Measurements from ENCODE around the gene ABCE1. TPM values are rescaled to one million over a fixed set of nuclear protein-coding genes. Genes with fewer than 3 reads are reported as not detected.
A peak's percentile ranks its signal among the peaks of the same experiment; 100 is the strongest.

The ABCE1 gene
- total RNA-seq, 2 experiments from 2014 or later = 164 to 186 TPM

DNA sequence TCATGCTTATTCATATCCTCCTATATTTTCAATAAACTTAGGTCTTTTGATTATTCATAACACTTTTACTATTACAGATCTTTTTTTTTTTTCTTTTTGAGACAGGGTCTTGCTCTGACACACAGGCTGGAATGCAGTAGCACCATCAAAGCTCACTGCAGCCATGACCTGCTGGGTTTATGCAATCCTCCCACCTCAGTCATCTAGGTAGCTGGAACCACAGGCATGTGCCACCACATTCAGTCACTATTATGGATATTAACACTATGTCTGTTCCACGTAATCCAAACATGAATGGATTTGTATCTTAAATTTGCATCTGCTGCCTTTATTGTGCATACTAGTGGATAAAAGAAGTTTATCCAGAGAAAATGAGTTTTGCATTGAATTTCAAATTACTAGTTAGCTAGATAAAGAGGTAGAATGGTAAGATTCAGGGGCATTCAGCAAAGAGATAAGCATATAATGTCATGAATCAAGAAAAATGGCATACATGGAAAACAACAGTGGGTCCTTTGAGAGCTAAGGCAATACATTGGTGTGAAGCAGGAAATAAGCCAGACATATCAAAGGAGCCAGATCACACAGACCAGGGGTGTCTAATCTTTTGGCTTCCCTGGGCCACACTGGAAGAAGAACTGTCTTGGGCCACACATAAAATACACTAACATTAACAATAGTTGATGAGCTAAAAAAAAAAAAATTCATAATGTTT, 14.1 kb upstream of the ABCE1 start:
- Mint-ChIP-seq H3K36me3 (ENCODE audit: low read depth) (peaks cover 43% of the 10 kb centered on the region), H3K4me1 (ENCODE audit: low read depth) (peaks cover 15% of the 10 kb centered on the region), H3K9me3 (no peaks in the 10 kb centered on the region), H3K27me3 (no peaks in the 10 kb centered on the region), H3K27ac (no peak overlapping the region), H3K4me3 (no peak overlapping the region)
- ATAC-seq (no peak), DNase-seq (no peak)
- CTCF ChIA-PET = interaction anchor here (0.9 to 1.0 kb wide), 2 partner anchors 9 to 10 kb away, joined by 3 read pairs; no protein-coding TSS in a partner anchor
- intact Hi-C loops (cut with micrococcal nuclease) = no loop called here
- TF ChIP-seq, protein P1, sequence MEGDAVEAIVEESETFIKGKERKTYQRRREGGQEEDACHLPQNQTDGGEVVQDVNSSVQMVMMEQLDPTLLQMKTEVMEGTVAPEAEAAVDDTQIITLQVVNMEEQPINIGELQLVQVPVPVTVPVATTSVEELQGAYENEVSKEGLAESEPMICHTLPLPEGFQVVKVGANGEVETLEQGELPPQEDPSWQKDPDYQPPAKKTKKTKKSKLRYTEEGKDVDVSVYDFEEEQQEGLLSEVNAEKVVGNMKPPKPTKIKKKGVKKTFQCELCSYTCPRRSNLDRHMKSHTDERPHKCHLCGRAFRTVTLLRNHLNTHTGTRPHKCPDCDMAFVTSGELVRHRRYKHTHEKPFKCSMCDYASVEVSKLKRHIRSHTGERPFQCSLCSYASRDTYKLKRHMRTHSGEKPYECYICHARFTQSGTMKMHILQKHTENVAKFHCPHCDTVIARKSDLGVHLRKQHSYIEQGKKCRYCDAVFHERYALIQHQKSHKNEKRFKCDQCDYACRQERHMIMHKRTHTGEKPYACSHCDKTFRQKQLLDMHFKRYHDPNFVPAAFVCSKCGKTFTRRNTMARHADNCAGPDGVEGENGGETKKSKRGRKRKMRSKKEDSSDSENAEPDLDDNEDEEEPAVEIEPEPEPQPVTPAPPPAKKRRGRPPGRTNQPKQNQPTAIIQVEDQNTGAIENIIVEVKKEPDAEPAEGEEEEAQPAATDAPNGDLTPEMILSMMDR (IDR thresholded peaks at IDR 0.05) = no peak
- POLR2A ChIA-PET = no interaction called here

DNA sequence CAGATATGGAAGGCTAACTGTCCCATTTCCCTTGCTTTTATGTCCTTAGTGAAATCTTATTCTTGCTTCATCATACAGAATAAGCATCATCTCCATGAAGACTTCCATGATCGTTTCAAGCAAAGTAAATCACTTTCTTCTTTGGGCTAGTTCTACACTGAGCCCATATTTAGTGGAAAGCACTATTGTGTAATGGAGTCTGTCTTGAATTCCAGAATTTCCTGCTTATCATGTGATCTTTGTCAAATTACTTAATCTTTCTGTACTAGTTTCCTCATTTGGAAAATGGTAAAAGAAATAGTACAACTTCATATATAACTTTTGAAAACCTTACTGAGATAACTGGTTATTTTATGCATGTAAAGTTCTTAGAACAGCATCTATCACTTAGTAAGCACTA, 7.7 kb upstream of the ABCE1 start:
- H3K27ac Mint-ChIP-seq = no peak overlapping the region
- DNase-seq = no peak
- H3K36me3 Mint-ChIP-seq (ENCODE audit: low read depth) = peaks cover 65% of the 10 kb centered on the region
- H3K9me3 Mint-ChIP-seq = no peaks in the 10 kb centered on the region
- ChIA-PET CTCF (no interaction called here), POLR2A (no interaction called here)
- intact Hi-C loops (cut with micrococcal nuclease) = no loop called here
- no peak for ATAC-seq
- no peaks in the 10 kb centered on the region for H3K27me3 Mint-ChIP-seq
- TF ChIP-seq, protein P1 (IDR thresholded peaks at IDR 0.05) = no peak
- peaks cover 34% of the 10 kb centered on the region for H3K4me1 Mint-ChIP-seq (ENCODE audit: low read depth)
- H3K4me3 Mint-ChIP-seq = no peak overlapping the region

DNA sequence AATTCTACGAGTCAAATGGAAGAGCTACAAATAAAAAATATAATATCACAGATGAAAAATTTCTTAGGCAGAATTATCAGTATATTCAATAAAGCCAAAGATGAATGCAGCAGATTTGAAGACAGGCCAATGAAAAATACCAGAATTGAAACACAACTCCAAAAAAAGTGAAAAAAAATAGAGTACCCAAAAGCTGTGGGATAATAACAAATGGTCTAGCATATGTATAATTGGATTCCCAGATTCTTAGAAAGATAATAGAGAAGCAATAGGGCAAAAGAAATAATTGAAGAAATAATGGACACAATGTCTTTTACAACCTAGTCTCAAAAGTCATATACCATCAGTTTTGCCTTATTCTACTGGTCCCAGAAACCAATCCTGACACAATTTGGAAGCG, 4.5 kb upstream of the ABCE1 start:
- Mint-ChIP-seq H3K27me3 (no peaks in the 10 kb centered on the region), H3K4me1 (ENCODE audit: low read depth) (peaks cover 37% of the 10 kb centered on the region), H3K9me3 (no peaks in the 10 kb centered on the region), H3K27ac (no peak overlapping the region), H3K36me3 (ENCODE audit: low read depth) (peaks cover 51% of the 10 kb centered on the region), H3K4me3 (no peak overlapping the region)
- ATAC-seq = no peak
- intact Hi-C loops (cut with micrococcal nuclease) = no loop called here
- ChIA-PET POLR2A (no interaction called here), CTCF (interaction anchor here (1.0 kb wide), 1 partner anchor 10 kb away, joined by 3 read pairs; no protein-coding TSS in a partner anchor)
- no peak for DNase-seq
- TF ChIP-seq, protein P1 (IDR thresholded peaks at IDR 0.05) = no peak

DNA sequence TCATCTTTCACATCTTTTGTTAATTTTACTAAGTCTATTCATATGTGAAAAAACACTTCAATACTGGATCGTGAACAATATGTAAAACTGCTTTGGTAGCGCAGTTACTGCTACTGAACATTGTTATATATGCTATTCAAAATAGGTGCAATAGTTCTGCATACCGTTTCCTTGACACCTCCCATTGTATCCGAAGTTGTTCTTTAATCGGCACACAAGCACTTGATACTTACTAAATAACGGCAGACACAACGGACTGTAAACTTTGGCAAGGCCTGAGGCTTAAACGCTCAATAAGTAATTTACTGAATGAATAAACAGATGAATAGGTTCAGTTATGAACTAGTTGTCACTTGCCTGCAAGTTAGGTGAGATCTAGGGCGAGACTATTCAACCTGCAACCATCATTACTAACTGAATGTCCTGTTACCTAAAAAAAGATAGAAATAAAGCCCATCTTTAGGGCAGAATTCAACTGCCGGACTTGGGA, 735 bp upstream of the ABCE1 start:
- peaks cover 48% of the 10 kb centered on the region for H3K36me3 Mint-ChIP-seq (ENCODE audit: low read depth)
- TF ChIP-seq, protein P1 (IDR thresholded peaks at IDR 0.05) = no peak
- ATAC-seq = peak; percentile 1
- intact Hi-C loops (cut with micrococcal nuclease) = loop anchor here (5.0 kb wide), 1 partner anchor 80 kb away; no protein-coding TSS in a partner anchor
- CTCF ChIA-PET = interaction anchor here (0.7 to 1.2 kb wide), 2 partner anchors 15 to 81 kb away, joined by 3 to 4 read pairs; no protein-coding TSS in a partner anchor
- H3K27ac Mint-ChIP-seq = peak overlapping the region; percentile 99
- DNase-seq = no peak
- H3K4me3 Mint-ChIP-seq = peak overlapping the region; percentile 97
- H3K9me3 Mint-ChIP-seq = no peaks in the 10 kb centered on the region
- POLR2A ChIA-PET = interaction anchor here (0.7 to 4.5 kb wide), 13 partner anchors 10 to 1589 kb away, joined by 3 to 49 read pairs (median 4); partner anchors contain the start of gene OTUD4
- peaks cover 24% of the 10 kb centered on the region for H3K4me1 Mint-ChIP-seq (ENCODE audit: low read depth)
- H3K27me3 Mint-ChIP-seq = no peaks in the 10 kb centered on the region

DNA sequence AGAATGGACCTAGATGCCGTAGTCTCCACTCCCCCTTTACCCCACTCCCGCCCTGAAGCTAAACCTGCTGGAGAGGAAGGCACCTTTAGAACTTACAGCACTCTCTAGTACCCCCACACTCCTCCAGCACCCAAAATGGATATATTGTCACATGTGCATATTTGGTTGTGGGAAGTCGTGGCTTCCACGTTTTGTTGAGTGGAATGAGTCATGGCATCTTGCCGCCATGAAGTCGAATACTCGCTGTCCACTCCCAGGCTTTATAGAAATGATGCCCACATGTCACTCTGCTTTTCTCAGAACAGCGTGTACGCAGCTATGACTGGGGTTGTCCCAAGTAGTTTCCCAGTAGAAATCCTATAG, 545 bp downstream of the ABCE1 start:
- intact Hi-C loops (cut with micrococcal nuclease) = loop anchor here (5.0 kb wide), 1 partner anchor 79 kb away; no protein-coding TSS in a partner anchor
- peaks cover 21% of the 10 kb centered on the region for H3K4me1 Mint-ChIP-seq (ENCODE audit: low read depth)
- TF ChIP-seq, protein P1 (IDR thresholded peaks at IDR 0.05) = no peak
- H3K4me3 Mint-ChIP-seq = peak overlapping the region; percentile 97
- H3K9me3 Mint-ChIP-seq = no peaks in the 10 kb centered on the region
- H3K36me3 Mint-ChIP-seq (ENCODE audit: low read depth) = peaks cover 37% of the 10 kb centered on the region
- H3K27me3 Mint-ChIP-seq = no peaks in the 10 kb centered on the region
- ChIA-PET CTCF (interaction anchor here (0.6 to 1.2 kb wide), 3 partner anchors 14 to 224 kb away, joined by 3 to 4 read pairs (median 3); no protein-coding TSS in a partner anchor), POLR2A (interaction anchor here (1.0 to 4.5 kb wide), 13 partner anchors 11 to 516 kb away, joined by 3 to 49 read pairs (median 4); partner anchors contain the start of gene OTUD4)
- H3K27ac Mint-ChIP-seq = peak overlapping the region; percentile 99
- DNase-seq = peak; percentile 65
- ATAC-seq = peak; percentile 35
